Measurements from ENCODE around the gene CAPRIN1. TPM values are rescaled to one million over a fixed set of nuclear protein-coding genes. Genes with fewer than 3 reads are reported as not detected.

CAPRIN1 gene
- total RNA-seq, 1 experiment from 2014 or later = 219 TPM

DNA sequence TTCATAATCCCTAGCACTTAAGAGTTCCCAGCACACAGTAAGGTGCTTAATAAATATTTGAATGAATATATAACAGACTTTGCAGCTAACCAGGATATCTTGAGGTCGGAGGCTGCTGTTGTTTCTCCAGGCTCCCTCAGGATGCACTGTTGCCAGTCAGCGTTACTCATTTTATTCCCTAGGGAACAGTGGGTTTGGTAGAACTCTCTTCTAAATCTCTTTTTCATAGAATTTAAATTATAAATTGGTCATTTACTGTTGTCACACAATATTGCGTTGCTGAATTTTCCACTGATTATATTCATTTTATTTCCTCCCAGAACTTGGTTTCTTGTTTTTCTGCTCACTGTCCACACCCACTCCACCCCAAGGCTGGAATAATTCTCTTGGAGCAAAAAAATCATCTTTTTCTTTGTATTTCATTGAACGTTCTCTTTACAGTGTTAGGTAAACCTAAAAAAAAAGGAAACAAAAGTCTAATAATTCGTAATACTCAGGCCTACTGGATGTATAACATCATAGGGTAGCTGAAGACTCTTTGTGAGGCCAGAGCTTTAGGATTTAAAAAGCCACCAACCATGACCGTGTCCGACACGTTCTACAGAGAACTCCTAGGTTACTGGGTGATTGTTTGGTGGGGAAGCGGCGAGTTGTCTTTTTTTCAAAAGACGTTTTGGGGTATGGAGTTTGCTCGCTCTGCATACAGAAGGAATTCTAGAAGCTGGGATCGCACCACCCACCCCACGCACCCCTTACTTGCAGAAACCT lies 766 bp upstream of the CAPRIN1 start:
- CTCF ChIA-PET = interaction anchor here (0.5 to 1.9 kb wide), 10 partner anchors 16 to 461 kb away, joined by 3 to 10 read pairs (median 3); no protein-coding TSS in a partner anchor

DNA sequence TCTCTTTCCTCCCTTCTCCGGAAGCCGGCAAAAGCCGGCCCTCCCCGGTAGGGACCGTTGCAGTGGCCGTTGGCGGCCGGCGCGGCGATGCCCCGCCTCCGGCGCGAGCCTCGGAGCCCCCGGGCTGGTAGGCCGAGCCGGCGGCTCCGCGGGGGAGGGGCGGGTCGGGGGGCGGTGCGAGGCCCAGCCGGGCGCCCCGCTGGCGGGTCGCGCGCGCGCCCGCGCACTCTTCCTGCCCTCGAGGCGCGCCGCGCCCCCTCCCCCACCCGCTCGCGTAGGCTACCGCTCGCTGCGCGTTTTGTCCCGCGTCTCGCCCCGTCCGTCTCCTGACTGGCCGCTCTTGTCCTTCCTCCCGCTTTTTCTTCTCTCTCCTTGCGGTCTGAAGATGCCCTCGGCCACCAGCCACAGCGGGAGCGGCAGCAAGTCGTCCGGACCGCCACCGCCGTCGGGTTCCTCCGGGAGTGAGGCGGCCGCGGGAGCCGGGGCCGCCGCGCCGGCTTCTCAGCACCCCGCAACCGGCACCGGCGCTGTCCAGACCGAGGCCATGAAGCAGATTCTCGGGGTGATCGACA lies 591 bp downstream of the CAPRIN1 start:
- BruUV-seq (replicated peaks) = no TSS peak
- H3K27ac Mint-ChIP-seq (ENCODE audit: low read depth, unreplicated experiment) = peak overlapping the region; percentile 96
- intact Hi-C loops (cut with micrococcal nuclease) = loop anchor here (2.0 kb wide), 1 partner anchor 53 kb away; the partner anchor contains the start of gene NAT10
- peaks cover 19% of the 10 kb centered on the region for H3K36me3 Mint-ChIP-seq (ENCODE audit: insufficient read depth, unreplicated experiment)
- peak overlapping the region; percentile 99 for H3K4me3 Mint-ChIP-seq (ENCODE audit: unreplicated experiment)
- peak; percentile 83 for DNase-seq (ENCODE audit: unreplicated experiment)
- H3K27me3 Mint-ChIP-seq (ENCODE audit: insufficient read depth, unreplicated experiment) = no peaks in the 10 kb centered on the region
- H3K4me1 Mint-ChIP-seq (ENCODE audit: insufficient read depth, unreplicated experiment) = peaks cover 23% of the 10 kb centered on the region
- POLR2A ChIA-PET = interaction anchor here (0.6 to 7.5 kb wide), 15 partner anchors 12 to 318 kb away, joined by 3 to 74 read pairs (median 4); partner anchors contain the start of gene NAT10
- CTCF ChIA-PET = interaction anchor here (1.2 to 2.1 kb wide), 2 partner anchors 55 to 60 kb away, joined by 3 to 10 read pairs; no protein-coding TSS in a partner anchor
- no peaks in the 10 kb centered on the region for H3K9me3 Mint-ChIP-seq (ENCODE audit: unreplicated experiment)
- TF ChIP-seq, protein P1, sequence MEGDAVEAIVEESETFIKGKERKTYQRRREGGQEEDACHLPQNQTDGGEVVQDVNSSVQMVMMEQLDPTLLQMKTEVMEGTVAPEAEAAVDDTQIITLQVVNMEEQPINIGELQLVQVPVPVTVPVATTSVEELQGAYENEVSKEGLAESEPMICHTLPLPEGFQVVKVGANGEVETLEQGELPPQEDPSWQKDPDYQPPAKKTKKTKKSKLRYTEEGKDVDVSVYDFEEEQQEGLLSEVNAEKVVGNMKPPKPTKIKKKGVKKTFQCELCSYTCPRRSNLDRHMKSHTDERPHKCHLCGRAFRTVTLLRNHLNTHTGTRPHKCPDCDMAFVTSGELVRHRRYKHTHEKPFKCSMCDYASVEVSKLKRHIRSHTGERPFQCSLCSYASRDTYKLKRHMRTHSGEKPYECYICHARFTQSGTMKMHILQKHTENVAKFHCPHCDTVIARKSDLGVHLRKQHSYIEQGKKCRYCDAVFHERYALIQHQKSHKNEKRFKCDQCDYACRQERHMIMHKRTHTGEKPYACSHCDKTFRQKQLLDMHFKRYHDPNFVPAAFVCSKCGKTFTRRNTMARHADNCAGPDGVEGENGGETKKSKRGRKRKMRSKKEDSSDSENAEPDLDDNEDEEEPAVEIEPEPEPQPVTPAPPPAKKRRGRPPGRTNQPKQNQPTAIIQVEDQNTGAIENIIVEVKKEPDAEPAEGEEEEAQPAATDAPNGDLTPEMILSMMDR (IDR thresholded peaks at IDR 0.05; ENCODE audit: unreplicated experiment) = no peak

More for the DNA sequence above, 766 bp upstream of the CAPRIN1 start:
- H3K36me3 Mint-ChIP-seq (ENCODE audit: insufficient read depth, unreplicated experiment) = peaks cover 17% of the 10 kb centered on the region
- TF ChIP-seq, protein P1 (IDR thresholded peaks at IDR 0.05; ENCODE audit: unreplicated experiment) = no peak
- no TSS peak for BruUV-seq (replicated peaks)
- peak overlapping the region; percentile 99 for H3K4me3 Mint-ChIP-seq (ENCODE audit: unreplicated experiment)
- peaks cover 12% of the 10 kb centered on the region for H3K4me1 Mint-ChIP-seq (ENCODE audit: insufficient read depth, unreplicated experiment)
- no peaks in the 10 kb centered on the region for H3K27me3 Mint-ChIP-seq (ENCODE audit: insufficient read depth, unreplicated experiment)
- no peak for DNase-seq (ENCODE audit: unreplicated experiment)
- POLR2A ChIA-PET = interaction anchor here (0.7 to 7.5 kb wide), 21 partner anchors 10 to 330 kb away, joined by 3 to 74 read pairs (median 4); partner anchors contain the start of gene NAT10
- H3K27ac Mint-ChIP-seq (ENCODE audit: low read depth, unreplicated experiment) = peak overlapping the region; percentile 96
- intact Hi-C loops (cut with micrococcal nuclease) = no loop called here
- H3K9me3 Mint-ChIP-seq (ENCODE audit: unreplicated experiment) = no peaks in the 10 kb centered on the region

DNA sequence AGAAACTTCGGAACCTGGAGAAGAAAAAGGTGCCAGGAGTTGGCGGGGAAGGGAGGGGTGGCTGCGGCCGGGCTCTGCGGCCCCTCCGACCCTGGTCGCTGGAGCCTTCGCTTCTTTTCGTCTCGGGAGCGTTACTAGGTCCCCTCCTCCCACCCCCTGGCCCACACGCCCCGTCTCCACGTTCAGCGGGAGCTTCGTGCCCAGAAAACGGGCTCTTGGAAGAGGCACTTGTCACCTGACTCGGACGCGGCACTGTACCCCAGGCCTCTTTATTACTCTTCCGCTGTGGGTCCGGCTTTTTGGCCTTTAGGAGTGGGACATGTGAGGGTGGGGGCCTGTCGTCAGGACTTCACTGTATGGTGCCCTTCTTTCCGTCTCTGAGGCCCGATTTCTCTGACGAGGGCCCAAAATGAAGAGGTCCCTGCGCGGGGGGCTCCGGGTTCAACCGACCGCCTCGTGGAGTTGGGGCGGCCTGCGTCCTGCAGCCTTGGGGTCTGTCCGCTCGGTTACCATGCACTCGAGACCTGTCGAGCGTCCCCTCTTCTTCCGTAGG lies 1.2 kb downstream of the CAPRIN1 start:
- TF ChIP-seq, protein P1 (IDR thresholded peaks at IDR 0.05; ENCODE audit: unreplicated experiment) = no peak
- DNase-seq (ENCODE audit: unreplicated experiment) = peak; percentile 21
- H3K4me1 Mint-ChIP-seq (ENCODE audit: insufficient read depth, unreplicated experiment) = peaks cover 25% of the 10 kb centered on the region
- intact Hi-C loops (cut with micrococcal nuclease) = loop anchor here (1.0 to 2.0 kb wide), 2 partner anchors 52 to 55 kb away; partner anchors contain the start of gene NAT10
- peak overlapping the region; percentile 99 for H3K4me3 Mint-ChIP-seq (ENCODE audit: unreplicated experiment)
- peak overlapping the region; percentile 96 for H3K27ac Mint-ChIP-seq (ENCODE audit: low read depth, unreplicated experiment)
- POLR2A ChIA-PET = interaction anchor here (0.6 to 7.5 kb wide), 11 partner anchors 11 to 319 kb away, joined by 3 to 74 read pairs (median 3); partner anchors contain the start of gene NAT10
- CTCF ChIA-PET = interaction anchor here (0.7 to 2.1 kb wide), 2 partner anchors 56 to 143 kb away, joined by 3 to 10 read pairs; no protein-coding TSS in a partner anchor
- no TSS peak for BruUV-seq (replicated peaks)
- peaks cover 25% of the 10 kb centered on the region for H3K36me3 Mint-ChIP-seq (ENCODE audit: insufficient read depth, unreplicated experiment)
- H3K27me3 Mint-ChIP-seq (ENCODE audit: insufficient read depth, unreplicated experiment) = no peaks in the 10 kb centered on the region
- no peaks in the 10 kb centered on the region for H3K9me3 Mint-ChIP-seq (ENCODE audit: unreplicated experiment)
